Memory B cell (primary cell): ENCODE measurements around the gene CPA1.

Experiments
- ATAC-seq: fragments of 150-1000 bp; cut with Tn5 transposase; 2 replicates; pipeline ENCODE4 v1.10.0; 2021; ENCODE audit warnings: low read depth, mild to moderate bottlenecking, moderate library complexity
- DNase-seq, 2 donors: peaks; one replicate each; pipeline ENCODE4 v3.0.0; 2022; ENCODE audit warnings: low spot score in 2 of 2
- H3K27ac Mint-ChIP-seq: one replicate; pipeline ENCODE4 v1.8.0; 2022; ENCODE audit warnings: mild to moderate bottlenecking, moderate library complexity, mixed read lengths
- H3K27me3 Mint-ChIP-seq: one replicate; pipeline ENCODE4 v1.8.0; 2022; ENCODE audit warnings: mixed read lengths
- H3K36me3 Mint-ChIP-seq: one replicate; pipeline ENCODE4 v1.8.0; 2022; ENCODE audit warnings: mild to moderate bottlenecking, mixed read lengths
- H3K4me1 Mint-ChIP-seq: one replicate; pipeline ENCODE4 v1.8.0; 2022; ENCODE audit warnings: mixed read lengths
- H3K4me3 Mint-ChIP-seq: one replicate; pipeline ENCODE4 v1.8.0; 2022; ENCODE audit warnings: mild to moderate bottlenecking, moderate library complexity, mixed read lengths
- H3K9me3 Mint-ChIP-seq: one replicate; pipeline ENCODE4 v1.8.0; 2022; ENCODE audit warnings: mixed read lengths

Gene CPA1

GRCh38 chr7:130349911-130350782, 30.1 kb upstream of the CPA1 start:
- H3K27me3 Mint-ChIP-seq: peaks cover 20% of the 10 kb centered on the region
- H3K4me3 Mint-ChIP-seq: no peak overlapping the region
- H3K27ac Mint-ChIP-seq: no peak overlapping the region

DNA sequence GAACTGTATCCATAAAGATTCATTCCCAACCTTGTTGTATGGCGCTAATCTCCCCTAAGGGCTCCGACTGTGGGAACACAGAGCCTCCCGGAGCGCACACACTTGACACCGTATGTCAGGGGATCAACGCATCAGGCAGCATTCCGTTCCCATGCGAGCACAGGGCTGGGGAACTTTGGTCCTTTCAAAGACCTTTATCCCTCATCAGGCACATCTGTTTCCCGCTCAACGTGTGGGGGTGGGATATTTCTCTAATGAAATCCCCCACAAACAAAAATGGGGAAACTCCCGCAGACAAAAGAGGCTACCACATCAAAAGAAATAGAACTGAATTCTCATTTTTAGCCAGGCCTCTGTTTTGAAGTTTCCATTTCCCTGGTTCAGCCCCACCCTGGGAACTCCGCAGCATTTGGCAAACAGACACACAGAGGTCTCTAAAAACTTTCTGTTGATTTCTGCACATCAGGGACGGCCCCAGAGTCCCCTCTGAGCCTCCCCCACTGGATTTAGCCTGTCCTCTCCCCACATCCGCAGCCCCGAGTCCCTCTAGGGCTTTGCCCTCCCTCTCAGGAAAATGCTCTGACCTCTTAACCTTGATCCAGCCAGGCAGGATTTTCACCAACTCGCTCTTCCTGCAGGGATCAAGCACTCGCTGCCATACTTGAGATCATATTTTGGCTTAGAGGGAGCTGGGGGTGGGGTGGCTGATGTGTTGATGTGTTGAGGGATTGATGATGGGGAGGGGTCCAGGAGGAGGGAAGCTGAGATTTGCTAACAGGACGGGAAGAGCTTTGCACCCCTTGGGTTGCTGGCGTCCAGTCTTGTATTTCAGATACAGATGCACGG, 29.1 kb upstream of the CPA1 start:
- Mint-ChIP-seq H3K9me3 (no peaks in the 10 kb centered on the region), H3K27me3 (peaks cover 18% of the 10 kb centered on the region), H3K4me3 (no peak overlapping the region), H3K4me1 (no peaks in the 10 kb centered on the region), H3K27ac (no peak overlapping the region), H3K36me3 (no peaks in the 10 kb centered on the region)
- DNase-seq: no peak
- no peak for ATAC-seq

More at GRCh38 chr7:130349911-130350782, 30.1 kb upstream of the CPA1 start:
- Mint-ChIP-seq H3K9me3 (no peaks in the 10 kb centered on the region), H3K4me1 (no peaks in the 10 kb centered on the region), H3K36me3 (no peaks in the 10 kb centered on the region)
- ATAC-seq (no peak), DNase-seq (no peak)

GRCh38 chr7:130351791-130352090, 28.6 kb upstream of the CPA1 start:
- Mint-ChIP-seq H3K27me3 (peaks cover 18% of the 10 kb centered on the region), H3K4me1 (no peaks in the 10 kb centered on the region), H3K9me3 (no peaks in the 10 kb centered on the region), H3K27ac (no peak overlapping the region), H3K36me3 (no peaks in the 10 kb centered on the region), H3K4me3 (no peak overlapping the region)
- DNase-seq: no peak
- no peak for ATAC-seq

GRCh38 chr7:130352194-130353074, 27.9 kb upstream of the CPA1 start:
- Mint-ChIP-seq H3K4me3 (no peak overlapping the region), H3K4me1 (no peaks in the 10 kb centered on the region), H3K9me3 (no peaks in the 10 kb centered on the region), H3K27ac (no peak overlapping the region), H3K27me3 (peaks cover 15% of the 10 kb centered on the region), H3K36me3 (no peaks in the 10 kb centered on the region)
- DNase-seq: no peak
- ATAC-seq: no peak

- DNase-seq (no peak), ATAC-seq (no peak)
- Mint-ChIP-seq H3K36me3 (no peaks in the 10 kb centered on the region), H3K27ac (no peak overlapping the region), H3K27me3 (peaks cover 15% of the 10 kb centered on the region), H3K4me1 (no peaks in the 10 kb centered on the region), H3K9me3 (no peaks in the 10 kb centered on the region), H3K4me3 (no peak overlapping the region)
These were observed 27.1 kb upstream of the CPA1 start for GRCh38 chr7:130353196-130353595.

- no peak for DNase-seq
- no peak for ATAC-seq
- Mint-ChIP-seq H3K27me3 (peaks cover 9% of the 10 kb centered on the region), H3K36me3 (peaks cover 2% of the 10 kb centered on the region), H3K4me1 (no peaks in the 10 kb centered on the region), H3K4me3 (no peak overlapping the region), H3K27ac (no peak overlapping the region), H3K9me3 (peaks cover 7% of the 10 kb centered on the region)
These were observed 24.0 kb upstream of the CPA1 start for GRCh38 chr7:130356121-130356875.

GRCh38 chr7:130356876-130357611, 23.2 kb upstream of the CPA1 start:
- ATAC-seq (no peak), DNase-seq (no peak)
- Mint-ChIP-seq H3K27ac (no peak overlapping the region), H3K4me3 (no peak overlapping the region), H3K9me3 (peaks cover 7% of the 10 kb centered on the region), H3K36me3 (peaks cover 2% of the 10 kb centered on the region), H3K4me1 (no peaks in the 10 kb centered on the region), H3K27me3 (peaks cover 7% of the 10 kb centered on the region)

- Mint-ChIP-seq H3K36me3 (peaks cover 2% of the 10 kb centered on the region), H3K27me3 (peaks cover 2% of the 10 kb centered on the region), H3K4me1 (no peaks in the 10 kb centered on the region), H3K4me3 (no peak overlapping the region), H3K27ac (no peak overlapping the region), H3K9me3 (peaks cover 7% of the 10 kb centered on the region)
- ATAC-seq: no peak
- DNase-seq: no peak
These were observed 21.8 kb upstream of the CPA1 start for GRCh38 chr7:130358471-130358870.

GRCh38 chr7:130359276-130359857, 20.9 kb upstream of the CPA1 start:
- Mint-ChIP-seq H3K9me3 (peaks cover 7% of the 10 kb centered on the region), H3K27ac (no peak overlapping the region), H3K4me3 (no peak overlapping the region), H3K36me3 (peaks cover 2% of the 10 kb centered on the region), H3K27me3 (no peaks in the 10 kb centered on the region), H3K4me1 (no peaks in the 10 kb centered on the region)
- no peak for DNase-seq
- ATAC-seq: no peak

DNA sequence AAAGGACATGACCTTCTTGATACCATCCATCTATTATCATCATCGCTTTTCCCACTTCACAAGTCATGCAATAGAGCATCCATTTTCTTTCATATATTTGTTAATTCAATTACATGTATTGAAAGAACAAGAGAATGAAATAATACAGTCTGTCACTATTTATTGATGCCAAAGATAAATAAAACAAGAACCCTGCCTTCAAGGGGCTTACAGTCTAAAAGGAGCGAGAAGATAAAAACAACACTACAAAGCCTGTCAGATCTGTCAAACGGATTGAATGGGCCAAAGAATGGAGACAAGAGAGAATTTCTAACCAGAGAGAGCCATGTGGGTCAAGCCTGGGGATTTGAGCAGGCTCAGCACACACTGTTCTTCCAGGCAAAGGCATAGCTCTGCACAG, 19.8 kb upstream of the CPA1 start:
- ATAC-seq (no peak), DNase-seq (no peak)
- no peaks in the 10 kb centered on the region for H3K27me3 Mint-ChIP-seq
- no peak overlapping the region for H3K4me3 Mint-ChIP-seq
- no peaks in the 10 kb centered on the region for H3K4me1 Mint-ChIP-seq
- peaks cover 2% of the 10 kb centered on the region for H3K36me3 Mint-ChIP-seq
- H3K9me3 Mint-ChIP-seq: peaks cover 7% of the 10 kb centered on the region
- H3K27ac Mint-ChIP-seq: no peak overlapping the region

DNA sequence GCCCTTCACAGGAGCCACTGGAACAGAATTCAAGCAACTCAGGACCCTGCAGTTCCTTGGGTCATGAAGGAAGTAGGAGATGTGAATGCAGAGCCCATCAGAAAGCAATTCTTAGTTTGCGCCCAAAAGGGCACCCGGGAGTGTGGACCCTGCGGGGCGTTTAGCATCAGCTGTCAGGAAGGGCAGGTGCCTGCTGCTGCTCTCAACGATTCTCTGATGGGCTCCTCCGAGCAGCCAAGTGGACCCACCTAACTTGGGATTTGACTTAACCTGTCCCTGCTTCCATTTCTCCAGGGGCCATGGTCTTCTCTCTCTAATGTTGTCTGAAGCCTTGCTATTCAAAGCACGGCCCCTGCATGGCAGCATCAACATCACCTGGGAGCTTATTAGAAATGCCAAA, 18.6 kb upstream of the CPA1 start:
- no peak overlapping the region for H3K4me3 Mint-ChIP-seq
- ATAC-seq: no peak
- H3K27ac Mint-ChIP-seq: no peak overlapping the region
- H3K27me3 Mint-ChIP-seq: no peaks in the 10 kb centered on the region
- no peaks in the 10 kb centered on the region for H3K4me1 Mint-ChIP-seq
- DNase-seq: no peak
- H3K9me3 Mint-ChIP-seq: peaks cover 7% of the 10 kb centered on the region
- peaks cover 2% of the 10 kb centered on the region for H3K36me3 Mint-ChIP-seq

DNA sequence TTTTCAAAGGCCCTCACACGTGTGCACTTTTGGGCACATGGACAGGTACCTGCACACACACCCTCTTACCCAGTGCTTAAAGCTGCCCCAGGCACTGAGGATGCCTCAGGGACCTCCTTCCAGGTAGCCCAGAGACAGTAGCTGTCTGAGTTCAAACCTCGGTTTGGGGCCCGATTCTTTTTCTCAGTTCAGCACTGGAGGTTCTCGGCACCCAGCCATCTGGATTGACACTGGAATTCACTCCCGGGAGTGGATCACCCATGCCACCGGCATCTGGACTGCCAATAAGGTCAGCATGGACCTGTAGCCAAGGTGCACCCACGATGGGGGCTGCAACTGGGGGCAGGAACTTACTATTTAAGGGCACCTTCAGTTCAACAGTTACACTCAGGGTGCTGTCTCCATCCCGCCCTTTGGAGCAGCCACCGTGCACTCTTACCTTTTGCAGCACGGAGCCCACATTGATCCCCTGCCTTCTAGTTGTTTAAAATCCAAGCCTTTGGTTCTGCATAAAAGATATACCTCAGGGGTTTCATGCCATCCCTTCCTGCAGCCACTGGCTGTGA, 18.0 kb upstream of the CPA1 start:
- no peaks in the 10 kb centered on the region for H3K4me1 Mint-ChIP-seq
- ATAC-seq (no peak), DNase-seq (no peak)
- H3K27ac Mint-ChIP-seq: no peak overlapping the region
- no peaks in the 10 kb centered on the region for H3K27me3 Mint-ChIP-seq
- H3K36me3 Mint-ChIP-seq: peaks cover 2% of the 10 kb centered on the region
- H3K4me3 Mint-ChIP-seq: no peak overlapping the region
- peaks cover 7% of the 10 kb centered on the region for H3K9me3 Mint-ChIP-seq
